Activated T-cell treated with anti-CD3 and anti-CD28 coated beads, Interleukin-2, amount 50 U/mL, for 1 hour (primary cell): ENCODE results near the gene RMDN2.

ENCODE experiments used
- DNase-seq: peaks from one replicate; pipeline ENCODE4 v3.0.0-alpha.2; 2020

RMDN2 gene, protein sequence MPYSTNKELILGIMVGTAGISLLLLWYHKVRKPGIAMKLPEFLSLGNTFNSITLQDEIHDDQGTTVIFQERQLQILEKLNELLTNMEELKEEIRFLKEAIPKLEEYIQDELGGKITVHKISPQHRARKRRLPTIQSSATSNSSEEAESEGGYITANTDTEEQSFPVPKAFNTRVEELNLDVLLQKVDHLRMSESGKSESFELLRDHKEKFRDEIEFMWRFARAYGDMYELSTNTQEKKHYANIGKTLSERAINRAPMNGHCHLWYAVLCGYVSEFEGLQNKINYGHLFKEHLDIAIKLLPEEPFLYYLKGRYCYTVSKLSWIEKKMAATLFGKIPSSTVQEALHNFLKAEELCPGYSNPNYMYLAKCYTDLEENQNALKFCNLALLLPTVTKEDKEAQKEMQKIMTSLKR

GRCh38 chr2:37925063-37925897 lies at the start of gene RMDN2:
Gene RMDN2, plus strand, starts transcription at chr2:37925287. Its CDS starts 3,991 bp downstream, at chr2:37929278.
- DNase-seq = peak; percentile 77

DNA sequence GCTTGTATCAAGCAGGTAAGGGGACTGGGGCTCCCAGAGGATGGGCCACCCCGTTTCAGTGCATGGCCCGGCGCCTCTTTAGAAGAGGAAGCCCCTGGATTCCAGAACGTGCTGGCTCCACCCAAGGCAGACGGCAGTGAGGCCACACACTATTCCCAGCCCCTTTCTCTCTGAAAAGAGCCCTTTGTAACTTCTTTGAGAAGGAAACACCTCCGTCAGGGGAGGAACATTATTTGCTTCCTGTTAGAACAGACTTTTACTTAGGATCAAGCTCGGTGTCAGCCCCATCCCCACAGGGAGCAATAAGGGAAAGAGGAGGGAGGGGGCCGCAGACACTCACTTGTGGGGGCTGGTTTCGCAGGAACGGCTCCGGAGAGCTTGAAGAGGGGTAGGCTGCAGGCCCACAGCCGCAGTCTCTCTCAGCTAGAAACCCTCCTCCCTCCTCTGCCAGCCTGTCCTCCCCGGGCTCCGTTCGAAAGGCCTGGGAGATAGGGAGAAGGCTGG lies 49.6 kb upstream of the RMDN2 start:
- DNase-seq = no peak

DNA sequence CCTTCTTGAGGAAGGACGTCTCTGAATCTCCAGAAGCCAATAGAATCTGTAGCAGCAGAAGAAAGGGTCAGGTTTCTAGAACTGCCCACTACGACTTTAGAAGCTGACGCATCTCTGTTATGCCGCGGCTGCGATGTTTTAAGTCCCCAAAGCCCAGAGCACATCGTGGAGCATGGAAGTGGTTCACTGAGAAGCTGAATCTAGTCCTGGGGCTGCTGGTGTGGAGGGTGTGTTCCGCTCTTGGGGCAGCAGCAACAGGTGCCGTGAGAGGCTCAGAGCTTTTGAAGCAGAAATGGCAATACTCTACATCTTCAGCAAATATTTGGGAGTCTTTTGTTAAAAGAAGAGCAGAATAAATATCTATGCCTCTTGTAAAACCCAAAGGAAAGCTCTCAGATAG lies 48.9 kb upstream of the RMDN2 start:
- no peak for DNase-seq

- DNase-seq = no peak
Observed at GRCh38 chr2:37877457-37878315, 47.4 kb upstream of the RMDN2 start.

DNA sequence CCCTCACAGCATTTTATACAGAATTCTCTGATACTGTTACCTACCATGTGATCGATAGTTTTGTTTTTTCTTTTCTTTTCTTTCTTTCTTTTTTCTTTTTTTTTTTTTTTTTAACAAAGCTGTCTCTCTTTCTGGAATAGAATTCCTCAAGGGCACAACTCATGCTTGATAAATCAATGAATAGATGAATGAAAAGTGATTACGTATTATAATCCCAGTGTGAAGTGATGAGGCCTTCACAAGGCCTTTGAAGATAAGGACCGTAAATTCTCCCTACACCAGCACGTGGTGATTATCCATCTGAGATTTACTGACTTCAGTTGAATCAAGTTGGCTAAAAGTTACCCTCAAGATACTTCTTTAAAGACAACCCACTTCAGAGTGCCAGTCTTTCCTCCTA lies 46.6 kb upstream of the RMDN2 start:
- DNase-seq = no peak

DNA sequence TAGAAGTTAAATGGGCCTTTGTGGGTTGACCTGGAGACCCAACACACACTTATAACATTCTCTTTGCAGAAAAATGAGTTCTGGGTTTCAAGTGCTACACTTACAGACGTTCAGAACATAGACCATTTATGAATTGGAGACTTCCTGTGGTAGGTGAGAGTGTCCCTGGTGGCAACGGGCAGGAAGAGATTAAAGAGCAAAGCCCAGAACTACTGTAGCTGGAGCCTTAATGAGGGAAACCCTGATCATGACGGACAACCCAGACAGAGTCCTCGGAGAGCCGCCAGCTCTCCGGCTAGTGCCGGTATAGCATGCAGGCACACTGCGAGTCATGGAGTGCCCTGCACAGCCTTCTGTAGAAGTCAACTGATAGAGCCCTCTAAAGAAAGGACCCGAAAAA lies 44.5 kb upstream of the RMDN2 start:
- no peak for DNase-seq

- no peak for DNase-seq
Observed at GRCh38 chr2:37881397-37881796, 43.7 kb upstream of the RMDN2 start.

DNA sequence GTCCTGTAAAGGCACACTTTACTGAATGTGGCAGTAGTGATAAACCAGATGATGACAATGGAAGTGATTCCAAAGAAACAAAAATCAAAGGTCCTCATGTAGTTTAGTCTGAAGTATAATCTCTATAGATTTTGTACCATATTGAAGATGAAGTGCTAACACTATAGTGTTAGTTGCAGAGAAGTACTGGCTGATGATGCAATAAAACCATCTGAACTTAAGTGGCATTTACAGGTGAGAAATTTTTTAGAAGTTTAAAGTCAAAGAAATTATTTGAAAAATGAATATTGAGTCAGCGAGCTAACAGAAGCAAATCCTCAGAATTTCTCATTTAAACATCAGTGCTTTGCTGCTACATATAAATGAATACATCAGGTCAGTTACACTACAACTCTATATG lies 43.1 kb upstream of the RMDN2 start:
- DNase-seq = no peak

DNA sequence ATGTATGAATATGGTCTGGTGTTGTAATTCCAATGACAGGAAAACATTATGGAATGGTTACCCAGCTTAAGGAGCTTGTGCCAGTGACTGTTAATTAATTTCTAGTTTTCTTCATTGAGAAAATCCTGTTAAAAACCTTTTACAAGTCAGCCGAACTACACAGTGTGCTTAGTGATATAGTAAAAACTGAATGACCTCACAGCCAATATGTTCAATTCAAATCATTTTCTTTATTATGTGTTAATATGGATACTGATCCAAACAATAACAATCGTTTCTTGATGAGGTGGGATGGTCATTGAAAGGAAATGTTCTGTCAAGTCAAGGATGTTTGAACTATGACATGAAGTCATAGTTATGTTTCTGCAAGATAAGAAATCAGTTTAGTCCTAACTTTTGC lies 41.6 kb upstream of the RMDN2 start:
- no peak for DNase-seq

DNA sequence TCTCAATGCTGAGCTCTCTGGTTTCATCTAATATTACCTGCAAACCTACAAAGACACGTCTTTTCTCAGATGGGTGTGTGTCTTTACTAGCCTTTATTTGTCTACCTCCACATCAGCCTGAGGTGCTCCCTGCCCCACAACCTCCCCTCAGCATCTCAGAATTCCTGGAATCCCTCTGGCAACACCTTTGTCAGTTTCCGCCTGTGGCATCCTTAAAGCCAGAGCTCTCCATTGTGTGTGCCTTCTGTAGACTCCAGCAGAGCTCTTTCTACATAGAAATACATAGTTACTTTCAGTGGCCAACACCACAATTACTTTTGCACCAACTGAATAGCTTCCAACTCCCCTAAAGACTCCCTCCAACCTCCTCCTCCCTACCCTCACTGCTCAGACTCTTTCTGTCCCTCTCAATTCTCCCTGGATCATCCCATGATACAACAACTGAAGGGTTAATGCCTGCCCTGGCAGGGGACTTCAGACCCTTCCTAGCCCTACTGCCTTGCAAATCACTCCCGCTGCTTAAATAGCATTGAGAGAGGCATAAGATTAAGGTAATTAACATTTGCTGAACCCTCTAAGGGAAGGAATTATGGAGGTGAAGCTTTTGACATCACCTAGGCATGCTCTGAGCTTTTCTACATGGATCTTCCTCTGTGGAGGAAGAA lies 39.6 kb upstream of the RMDN2 start:
- no peak for DNase-seq

GRCh38 chr2:37886745-37887144 lies 38.3 kb upstream of the RMDN2 start:
- no peak for DNase-seq

DNA sequence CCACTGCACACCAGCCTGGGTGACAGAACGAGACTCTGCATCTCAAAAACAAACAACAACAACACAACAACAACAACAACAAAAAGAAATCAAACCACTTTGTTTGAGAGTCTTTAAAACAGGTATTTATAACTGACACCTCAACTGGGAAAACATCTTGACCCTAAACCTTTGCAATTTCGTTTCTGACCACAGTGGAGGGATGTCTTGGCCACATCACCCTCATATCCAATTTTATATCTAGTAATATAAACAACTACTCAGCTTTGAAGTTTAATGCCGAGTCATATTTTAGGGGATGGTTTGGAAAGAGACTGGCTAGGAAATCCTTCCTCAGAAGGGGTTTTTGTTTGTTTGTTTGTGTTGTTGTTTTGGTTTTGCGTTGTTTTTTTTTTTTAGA lies 37.8 kb upstream of the RMDN2 start:
- DNase-seq = no peak

- peak; percentile 67 for DNase-seq
Observed at GRCh38 chr2:37890893-37891495, 34.1 kb upstream of the RMDN2 start.

- DNase-seq = no peak
Observed at GRCh38 chr2:37891846-37892435, 33.1 kb upstream of the RMDN2 start.

- no peak for DNase-seq
Observed at GRCh38 chr2:37892436-37893114, 32.5 kb upstream of the RMDN2 start.

GRCh38 chr2:37893327-37893726 lies 31.8 kb upstream of the RMDN2 start:
- DNase-seq = no peak

GRCh38 chr2:37894047-37894446 lies 31.0 kb upstream of the RMDN2 start:
- no peak for DNase-seq

DNA sequence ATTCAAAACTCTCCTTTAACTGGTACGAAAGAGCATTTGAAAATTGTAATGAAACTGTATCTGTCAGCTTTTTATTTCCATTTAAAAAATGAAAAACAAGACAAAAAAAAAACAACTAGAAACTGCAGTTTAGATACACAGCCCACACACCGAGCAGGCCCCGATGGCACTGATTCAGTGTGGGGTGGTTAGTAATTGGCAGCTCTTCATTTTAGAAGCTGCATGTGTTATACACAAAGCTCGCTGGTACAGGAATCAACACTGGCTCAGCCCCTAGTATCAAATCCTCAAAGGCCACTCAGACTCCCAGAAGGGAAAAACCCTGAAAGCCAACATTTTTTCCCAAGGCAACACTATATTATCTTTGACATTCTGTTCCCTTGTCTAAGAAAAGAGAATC lies 30.5 kb upstream of the RMDN2 start:
- DNase-seq = no peak

- DNase-seq = no peak
Observed at GRCh38 chr2:37895140-37895539, 29.9 kb upstream of the RMDN2 start.

DNA sequence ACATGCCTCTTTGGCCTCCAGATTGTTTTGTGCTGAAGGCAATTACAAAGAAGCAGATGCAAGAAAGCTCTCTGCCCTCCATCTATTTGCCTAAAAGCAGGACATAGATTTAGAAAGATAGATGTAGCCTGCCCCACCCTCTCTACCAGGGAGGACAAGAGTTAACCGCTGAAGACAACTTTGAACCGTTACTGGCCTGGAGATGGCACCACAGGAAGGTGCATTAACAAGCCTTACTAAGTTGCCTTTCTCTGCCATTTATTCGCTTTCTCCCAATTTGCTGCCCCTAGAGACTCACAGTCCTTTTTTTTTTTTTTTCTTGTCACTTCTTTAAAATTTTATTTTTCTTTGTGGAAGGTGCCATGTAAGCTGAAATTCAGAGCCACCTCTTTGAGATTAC lies 28.8 kb upstream of the RMDN2 start:
- DNase-seq = no peak

DNA sequence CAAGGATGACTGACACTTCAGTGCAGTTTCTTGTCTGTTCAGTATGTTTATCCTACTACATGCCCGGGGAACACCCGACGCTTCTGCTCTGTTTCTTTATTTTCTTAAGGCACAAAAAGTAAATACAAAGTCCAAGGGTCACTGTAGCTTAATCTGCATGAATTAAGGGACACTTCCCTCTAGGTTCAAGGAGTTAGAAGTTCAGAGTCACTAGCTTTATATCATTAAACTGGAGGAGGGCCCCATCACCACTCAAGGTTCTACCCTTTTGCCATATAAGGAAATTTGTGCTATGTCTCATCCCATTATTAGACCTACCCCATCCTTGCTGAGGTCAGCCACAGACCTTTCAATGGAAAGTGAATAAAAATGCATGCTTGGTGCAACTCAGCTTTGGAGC lies 27.6 kb upstream of the RMDN2 start:
- DNase-seq = no peak
